GM23248 (cell line): ENCODE results near the gene SYTL3.

Experiments used
- EZH2 ChIP-seq: fragments of 200-600 bp; sonication (generic); IDR thresholded peaks from 2 replicates; pipeline ENCODE4 v1.6.1; 2018; ENCODE audit warnings: antibody characterized with exemption, mild to moderate bottlenecking; ENCODE audit not compliant: insufficient read depth, poor library complexity, severe bottlenecking
- EZH2phosphoT487 ChIP-seq: fragments of 200-600 bp; sonication (generic); IDR thresholded peaks from 2 replicates; pipeline ENCODE4 v1.6.1; 2018; ENCODE audit warnings: antibody characterized with exemption, moderate library complexity, mild to moderate bottlenecking, low read depth; ENCODE audit not compliant: insufficient read depth

DNA sequence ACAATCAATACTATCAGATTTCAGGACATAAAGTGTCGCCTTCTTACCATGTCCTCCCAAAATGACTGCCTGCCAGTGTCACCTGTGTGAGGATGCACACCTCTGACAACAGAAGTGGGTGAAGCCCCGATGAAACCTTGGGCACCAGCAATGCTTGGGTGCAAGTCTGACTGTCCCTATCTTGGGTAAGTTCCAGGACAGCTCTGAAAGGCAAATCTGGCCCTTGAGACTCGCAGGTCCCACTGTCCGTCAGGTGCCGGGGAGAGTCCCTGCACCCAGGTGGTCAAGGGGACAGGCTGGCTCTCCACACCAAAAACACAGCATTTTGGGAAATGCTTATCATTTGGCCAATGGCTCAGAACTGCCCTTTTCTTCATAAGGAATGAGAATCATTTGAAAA is 126.0 kb downstream of the SYTL3 start:
- no peak for TF ChIP-seq EZH2
- TF ChIP-seq EZH2phosphoT487, result no peak
